Measurements from ENCODE around the gene TXNDC5.
"Not testable (repeated sequence)": the region's sequence is repeated elsewhere in the genome, so short reads cannot be mapped to it uniquely, and the experiment has no call there.

Gene TXNDC5

GRCh38 chr6:7912736-7913517 lies 2.3 kb upstream of the TXNDC5 start:
- no peak for DNase-seq

DNA sequence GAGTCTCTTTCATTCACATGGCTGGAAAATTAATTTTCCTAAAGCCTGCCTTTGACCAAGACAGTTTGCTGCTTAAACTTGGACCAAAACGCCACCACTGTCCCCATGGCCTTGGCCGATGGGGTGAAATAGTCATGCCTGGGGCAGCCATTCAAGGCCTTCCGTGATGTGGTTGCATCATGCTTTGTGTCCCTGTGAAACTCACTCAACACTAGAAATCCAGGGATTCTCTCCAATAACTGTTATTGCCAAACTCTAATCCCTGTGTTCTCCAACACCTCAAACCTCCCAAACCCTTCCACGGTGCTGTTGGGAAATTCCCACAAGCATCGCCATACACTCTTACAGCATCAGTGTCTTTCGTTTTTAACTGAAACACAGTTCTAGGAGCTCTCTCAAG lies 1.4 kb upstream of the TXNDC5 start:
- no peak for DNase-seq

DNA sequence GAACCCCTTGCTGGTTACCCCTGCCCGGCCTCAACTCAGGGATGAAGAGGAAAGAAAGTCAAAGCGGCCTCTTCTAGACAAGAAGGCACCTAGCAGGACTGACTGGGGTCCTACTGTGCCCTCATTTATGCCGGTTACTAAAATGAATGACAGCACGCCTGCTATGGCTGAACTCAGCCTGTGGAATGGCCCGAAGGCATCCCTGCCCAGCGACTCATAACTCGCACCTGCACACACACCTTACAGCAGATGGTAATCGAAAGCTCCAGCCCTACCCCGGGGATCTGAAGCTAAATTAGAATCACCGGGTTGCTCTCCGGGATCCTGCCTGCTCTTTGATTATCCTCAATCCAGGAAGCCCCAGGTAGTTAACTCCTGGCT lies 747 bp upstream of the TXNDC5 start:
- no peak for DNase-seq

- DNase-seq: no peak
Measured at GRCh38 chr6:7910298-7910653, 312 bp downstream of the TXNDC5 start.

GRCh38 chr6:7909323-7910276 lies 988 bp downstream of the TXNDC5 start:
- peak; percentile 79 for DNase-seq

DNA sequence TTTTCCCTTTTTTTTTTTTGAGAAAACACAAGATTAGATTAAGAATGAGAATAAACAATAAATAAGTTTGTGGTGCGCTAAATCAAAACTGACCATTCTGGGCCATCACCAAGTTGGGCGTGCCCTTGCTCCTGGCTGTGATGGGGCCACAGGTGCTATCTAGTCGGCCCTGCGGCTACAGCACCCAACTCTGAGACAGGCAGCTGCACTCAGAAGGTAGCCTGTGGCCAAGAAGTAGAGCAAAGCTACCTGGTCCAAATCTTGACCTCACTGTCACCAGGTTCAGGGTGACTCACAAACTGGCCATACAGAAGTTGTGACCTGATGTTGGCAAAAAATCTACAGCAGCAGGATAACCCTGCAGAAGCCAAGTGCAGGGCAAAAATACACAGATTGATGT lies 3.4 kb downstream of the TXNDC5 start:
- no peak for DNase-seq

DNA sequence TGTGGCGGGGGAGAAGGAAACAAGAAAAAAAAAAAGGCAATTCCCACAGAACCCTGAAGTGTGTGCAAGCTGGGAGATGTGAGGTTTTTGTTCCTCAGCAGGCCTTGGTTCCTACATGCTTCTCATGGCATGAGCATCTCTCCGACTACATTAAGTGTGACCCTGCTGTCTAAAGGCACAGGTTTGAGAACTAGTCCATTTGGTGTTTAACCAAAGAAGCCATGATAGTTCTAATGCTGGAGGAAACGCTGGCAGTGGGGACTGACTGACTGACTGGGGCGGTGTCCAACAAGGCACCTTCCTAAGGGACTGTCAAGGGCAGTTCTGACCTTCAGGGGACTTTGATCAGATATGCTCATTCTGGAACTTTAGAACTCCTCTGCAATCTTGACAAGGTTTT lies 3.8 kb downstream of the TXNDC5 start:
- DNase-seq: no peak

DNA sequence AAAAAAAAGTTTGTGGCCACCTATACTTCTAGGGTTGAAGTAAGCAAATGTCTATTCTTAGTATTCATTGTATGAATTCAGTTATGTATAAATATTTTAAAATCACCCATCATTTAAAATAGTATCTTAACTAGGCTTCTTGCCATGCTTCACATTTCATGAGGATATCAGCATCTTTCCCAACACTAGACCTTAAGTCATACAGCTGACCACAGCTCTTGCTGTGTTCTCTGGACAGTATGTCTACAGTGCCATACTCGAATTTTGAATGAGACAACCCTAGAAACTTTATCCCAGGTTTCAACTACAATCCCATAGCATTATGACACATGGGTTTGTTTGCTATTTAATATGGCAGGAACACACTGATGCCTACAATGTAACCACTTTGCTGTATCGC lies 5.2 kb downstream of the TXNDC5 start:
- DNase-seq: no peak

GRCh38 chr6:7904654-7905319 lies 5.8 kb downstream of the TXNDC5 start:
- no peak for DNase-seq

DNA sequence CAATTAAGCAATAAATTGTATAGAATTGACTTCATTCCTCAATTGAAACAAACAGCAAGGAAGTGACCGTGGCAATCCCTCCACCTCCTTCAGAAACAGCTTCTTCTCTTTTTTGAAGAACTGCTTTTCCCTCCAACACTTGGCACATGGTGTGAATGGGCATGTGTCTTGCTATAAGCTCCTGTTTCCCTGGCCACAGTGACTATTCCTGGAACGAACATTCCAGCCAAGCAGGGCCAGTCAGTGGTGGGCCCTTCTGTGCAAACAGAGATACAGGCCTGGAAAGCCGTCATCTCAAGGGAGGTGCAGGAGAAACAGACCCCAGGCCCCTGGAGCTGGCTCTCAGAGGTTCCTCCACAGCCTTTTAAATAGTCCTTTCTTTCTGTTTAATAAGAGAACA lies 6.9 kb downstream of the TXNDC5 start:
- DNase-seq: no peak

- no peak for DNase-seq
Measured at GRCh38 chr6:7902867-7903266, 7.7 kb downstream of the TXNDC5 start.

- DNase-seq: no peak
Measured at GRCh38 chr6:7902221-7902620, 8.4 kb downstream of the TXNDC5 start.

DNA sequence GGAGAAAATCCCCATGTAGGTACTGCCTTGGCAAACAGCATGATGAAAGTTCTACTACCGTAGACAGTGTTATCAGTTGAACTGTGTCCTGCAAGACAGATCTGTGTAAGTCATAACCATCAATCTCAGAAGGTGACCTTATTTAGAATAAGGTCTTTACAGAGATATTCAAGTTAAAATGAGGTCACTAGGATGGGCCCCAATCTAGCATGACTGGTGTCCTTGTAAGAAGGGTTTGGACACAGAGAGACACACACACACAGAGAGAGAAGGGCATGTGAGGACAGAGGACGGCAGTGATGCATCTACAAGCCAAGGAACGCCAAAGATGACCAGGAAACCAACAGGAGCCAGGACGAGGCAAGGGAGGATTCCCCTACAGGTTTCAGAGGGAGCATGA lies 8.8 kb downstream of the TXNDC5 start:
- no peak for DNase-seq

DNA sequence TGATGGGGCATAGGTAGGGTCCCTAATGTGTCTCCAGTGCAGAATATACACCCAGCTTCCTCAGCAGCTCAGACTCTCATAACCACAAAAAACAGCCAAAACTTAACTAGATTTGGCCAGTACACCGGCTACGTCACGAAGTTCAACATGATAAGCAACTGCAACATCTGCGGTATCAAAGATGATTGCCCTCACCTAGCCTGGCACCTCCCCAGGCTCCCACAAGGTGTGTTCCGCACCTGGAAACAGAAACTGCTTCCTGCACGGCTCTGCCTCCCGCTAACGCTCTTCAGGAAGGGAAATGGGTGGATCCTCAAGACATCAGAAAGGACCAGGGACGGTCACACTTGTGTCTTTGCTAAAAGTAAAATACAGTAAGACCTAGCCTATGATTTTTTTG lies 9.5 kb downstream of the TXNDC5 start:
- DNase-seq: no peak

GRCh38 chr6:7900621-7901020 lies 10.0 kb downstream of the TXNDC5 start:
- DNase-seq: no peak

DNA sequence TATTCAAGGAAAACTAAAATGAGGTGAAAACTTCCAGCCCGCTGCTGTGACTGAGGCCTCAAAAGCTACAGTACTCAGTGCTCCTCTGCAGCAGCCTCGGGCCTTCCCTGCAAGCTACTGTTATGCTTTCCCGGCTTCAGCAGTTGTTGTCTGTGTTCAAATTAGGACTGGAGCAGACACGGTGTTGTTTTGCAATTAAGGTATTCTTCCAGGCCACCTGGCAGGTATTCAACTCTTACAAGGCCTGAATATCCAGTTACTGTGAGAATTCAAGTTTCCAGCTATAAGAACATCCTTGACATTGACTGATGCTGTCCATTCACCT lies 10.7 kb downstream of the TXNDC5 start:
- DNase-seq: no peak

DNA sequence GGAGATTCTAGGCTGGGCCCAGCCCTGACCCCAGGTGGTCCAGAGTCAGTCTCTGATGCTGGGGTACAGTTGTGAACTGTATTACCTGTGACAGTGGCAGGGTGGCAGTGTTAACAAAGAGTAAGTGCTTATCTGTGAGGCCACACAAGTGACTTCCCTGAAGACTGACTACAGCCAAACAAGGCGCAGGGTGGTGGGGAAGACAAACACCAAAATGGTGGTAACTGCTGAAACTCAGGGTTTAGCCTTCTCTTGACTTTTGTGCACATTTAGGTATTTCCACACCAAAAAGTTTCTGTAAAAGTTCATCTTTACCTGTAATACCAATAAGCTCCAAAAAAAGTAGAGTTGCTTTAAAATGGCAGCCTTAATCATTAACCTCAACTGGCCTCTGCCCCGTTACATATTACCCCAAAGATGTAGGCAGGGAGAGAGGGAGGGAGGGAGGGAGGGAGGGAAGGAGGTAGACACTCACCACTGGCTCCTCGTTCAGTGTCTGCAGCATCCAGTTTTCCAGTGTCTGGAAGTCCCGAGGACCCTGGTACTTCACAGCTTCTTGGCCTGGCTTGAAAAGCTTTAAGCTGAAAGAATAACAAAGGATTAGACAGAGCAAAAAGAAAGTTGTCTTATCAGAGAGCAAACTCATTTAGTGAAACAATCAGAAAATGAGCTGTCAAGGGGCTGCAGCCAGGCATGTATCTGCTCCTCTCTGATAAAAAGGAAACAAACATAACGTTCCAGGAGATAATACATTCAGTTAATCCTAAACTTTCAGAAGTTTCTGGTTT lies 11.3 kb downstream of the TXNDC5 start:
- no peak for DNase-seq

GRCh38 chr6:7898193-7898586 lies 12.4 kb downstream of the TXNDC5 start:
- DNase-seq: not testable (repeated sequence)

DNA sequence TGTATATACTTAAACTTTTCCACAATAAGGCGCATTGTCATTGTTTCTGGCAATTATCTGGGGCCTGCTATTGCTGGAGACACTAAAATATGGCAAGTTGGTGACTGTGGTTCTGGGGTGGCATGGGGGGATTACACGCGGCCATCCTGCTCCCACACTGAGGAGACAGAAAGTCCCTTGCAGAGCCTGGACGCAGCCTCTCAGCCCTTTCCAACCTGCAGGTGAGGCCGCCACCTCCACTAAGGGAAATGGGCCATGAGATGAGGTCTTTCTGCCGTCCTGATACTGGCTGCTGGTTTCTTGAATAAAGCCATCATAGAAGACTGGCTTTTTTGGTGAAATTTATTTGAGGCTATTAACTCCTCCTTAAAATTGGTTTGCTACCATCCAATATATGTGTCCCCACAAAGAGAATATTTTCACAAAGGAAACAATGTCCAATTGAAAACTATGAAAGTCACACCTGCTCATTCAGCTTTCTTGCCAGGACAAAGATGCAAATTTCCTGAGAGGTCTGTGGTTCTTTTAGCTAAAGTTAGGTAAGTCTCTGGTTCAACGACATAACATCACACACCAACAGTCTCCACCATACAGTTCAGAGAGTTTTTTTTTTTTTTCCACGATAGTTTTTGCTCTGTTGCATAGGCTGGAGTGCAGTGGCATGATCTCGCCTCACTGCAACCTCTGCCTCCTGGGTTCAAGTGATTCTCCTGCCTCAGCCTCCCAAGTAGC lies 13.0 kb downstream of the TXNDC5 start:
- DNase-seq: no peak

DNA sequence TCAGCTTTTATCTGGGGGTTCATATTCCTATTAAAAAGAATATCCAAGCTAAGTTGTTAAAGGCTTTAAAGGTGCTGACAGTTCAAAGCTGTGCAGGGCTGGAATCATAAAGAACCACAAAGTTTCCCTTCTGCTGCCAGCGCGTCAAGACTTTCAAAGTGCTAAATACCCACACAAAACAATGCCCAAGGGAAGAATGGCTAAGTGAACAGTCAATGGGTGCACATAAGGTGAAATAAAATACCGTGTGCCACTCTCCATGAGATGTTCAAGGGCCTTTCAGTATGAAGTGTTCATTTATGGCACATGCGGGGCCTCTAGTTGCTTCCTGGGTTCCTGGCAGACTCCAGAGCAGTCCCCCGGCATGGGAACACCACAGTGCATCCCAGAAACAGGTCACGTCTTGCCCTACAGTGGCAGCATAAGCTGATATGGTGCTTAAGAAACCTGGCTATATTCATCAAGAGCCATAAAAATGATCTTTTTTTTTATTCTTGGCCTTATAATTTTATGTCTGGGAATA lies 14.1 kb downstream of the TXNDC5 start:
- DNase-seq: no peak

DNA sequence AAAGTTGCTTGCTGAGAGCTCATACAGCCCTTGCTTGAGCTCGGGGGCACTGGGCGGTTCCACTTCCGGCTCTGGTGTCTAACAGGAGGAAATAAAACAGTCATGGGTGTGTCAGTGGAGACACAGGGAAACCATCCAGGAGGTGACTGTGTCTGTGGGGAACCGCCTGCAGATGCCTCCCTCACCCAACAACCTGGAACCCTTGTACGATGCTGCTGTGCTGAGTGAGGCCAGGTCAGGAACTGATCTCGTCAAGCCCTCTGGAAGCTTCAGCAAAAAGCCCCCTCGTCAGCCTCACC lies 15.5 kb downstream of the TXNDC5 start:
- no peak for DNase-seq
